OCI-LY3 (cell line): ENCODE measurements around the gene DRG2.

Experiments used
- CTCF ChIP-seq: fragments of 200-600, 300-600 bp; sonication (generic); IDR thresholded peaks from 2 replicates; pipeline ENCODE4 v1.5.1; 2014; ENCODE audit warnings: antibody characterized with exemption, low read length, low read depth
- EZH2phosphoT487 ChIP-seq: fragments of 200-600 bp; shearing (Covaris generic); IDR thresholded peaks from 2 replicates; pipeline ENCODE4 v1.6.1; 2018; ENCODE audit warnings: antibody characterized with exemption, mixed run types, low read depth

- no peak for TF ChIP-seq CTCF
- no peak for TF ChIP-seq EZH2phosphoT487
Measured at GRCh38 chr17:18116078-18116477, 28.3 kb downstream of the DRG2 start.
